LNCaP clone FGC (cell line): ENCODE data around the gene DPH6.
"Not testable (repeated sequence)": the region's sequence is repeated elsewhere in the genome, so short reads cannot be mapped to it uniquely, and the experiment has no call there.

Source experiments
- DNase-seq: peaks from one replicate; pipeline ENCODE4 v3.0.0-alpha.2; 2011; ENCODE audit warnings: low read depth
- H3K4me3 ChIP-seq: 2 replicates; pipeline ENCODE4 v1.5.1; 2011; ENCODE audit warnings: mild to moderate bottlenecking, low read depth, low read length, control low read depth
- TF ChIP-seq, protein P1 (sequence below): IDR thresholded peaks from 2 replicates; pipeline ENCODE4 v1.5.1; 2012; ENCODE audit warnings: mild to moderate bottlenecking; ENCODE audit not compliant: control insufficient read depth, insufficient read depth; ENCODE audit errors: extremely low read depth

DPH6 gene

GRCh38 chr15:35393398-35393797 lies 152.6 kb downstream of the DPH6 start:
- TF ChIP-seq, protein P1, sequence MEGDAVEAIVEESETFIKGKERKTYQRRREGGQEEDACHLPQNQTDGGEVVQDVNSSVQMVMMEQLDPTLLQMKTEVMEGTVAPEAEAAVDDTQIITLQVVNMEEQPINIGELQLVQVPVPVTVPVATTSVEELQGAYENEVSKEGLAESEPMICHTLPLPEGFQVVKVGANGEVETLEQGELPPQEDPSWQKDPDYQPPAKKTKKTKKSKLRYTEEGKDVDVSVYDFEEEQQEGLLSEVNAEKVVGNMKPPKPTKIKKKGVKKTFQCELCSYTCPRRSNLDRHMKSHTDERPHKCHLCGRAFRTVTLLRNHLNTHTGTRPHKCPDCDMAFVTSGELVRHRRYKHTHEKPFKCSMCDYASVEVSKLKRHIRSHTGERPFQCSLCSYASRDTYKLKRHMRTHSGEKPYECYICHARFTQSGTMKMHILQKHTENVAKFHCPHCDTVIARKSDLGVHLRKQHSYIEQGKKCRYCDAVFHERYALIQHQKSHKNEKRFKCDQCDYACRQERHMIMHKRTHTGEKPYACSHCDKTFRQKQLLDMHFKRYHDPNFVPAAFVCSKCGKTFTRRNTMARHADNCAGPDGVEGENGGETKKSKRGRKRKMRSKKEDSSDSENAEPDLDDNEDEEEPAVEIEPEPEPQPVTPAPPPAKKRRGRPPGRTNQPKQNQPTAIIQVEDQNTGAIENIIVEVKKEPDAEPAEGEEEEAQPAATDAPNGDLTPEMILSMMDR, result no peak
- no peak overlapping the region for H3K4me3 ChIP-seq
- DNase-seq, result no peak

DNA sequence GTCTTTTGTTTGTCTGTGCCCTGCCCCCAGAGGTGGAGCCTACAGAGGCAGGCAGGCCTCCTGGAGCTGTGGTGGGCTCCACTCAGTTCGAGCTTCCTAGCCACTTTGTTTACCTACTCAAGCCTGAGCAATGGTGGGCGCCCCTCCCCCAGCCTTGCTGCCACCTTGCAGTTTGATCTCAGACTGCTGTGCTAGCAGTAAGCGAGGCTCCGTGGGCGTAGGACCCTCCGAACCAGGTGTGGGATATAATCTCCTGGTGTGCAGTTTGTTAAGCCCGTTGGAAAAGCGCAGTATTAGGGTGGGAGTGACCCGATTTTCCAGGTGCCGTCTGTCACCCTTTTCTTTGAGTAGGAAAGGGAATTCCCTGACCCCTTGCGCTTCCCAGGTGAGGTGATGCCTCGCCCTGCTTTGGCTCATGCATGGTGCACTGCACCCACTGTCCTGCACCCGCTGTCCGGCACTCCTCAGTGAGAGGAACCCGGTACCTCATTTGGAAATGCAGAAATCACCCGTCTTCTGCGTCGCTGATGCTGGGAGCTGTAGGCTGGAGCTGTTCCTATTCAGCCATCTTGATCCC lies 154.5 kb downstream of the DPH6 start:
- not testable (repeated sequence) for H3K4me3 ChIP-seq

DNA sequence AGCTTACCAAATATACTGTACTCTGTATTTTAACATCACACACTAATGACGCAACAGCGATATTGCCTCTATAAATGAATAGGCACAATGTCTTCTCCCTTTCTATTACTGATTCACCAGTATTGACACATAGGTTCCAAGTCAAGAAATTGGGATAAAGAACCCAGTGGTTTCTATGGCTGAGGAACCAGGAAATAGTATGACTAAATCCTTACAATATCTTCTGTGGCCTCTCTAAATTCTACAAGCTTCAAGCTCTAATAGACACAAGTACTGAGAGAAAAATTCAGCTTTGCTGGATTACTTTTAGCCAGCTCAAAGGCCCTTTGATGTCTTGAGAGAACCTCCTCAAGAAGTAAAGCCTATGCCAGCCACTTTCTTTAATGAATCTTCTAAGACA lies 162.5 kb downstream of the DPH6 start:
- DNase-seq, result no peak
- no peak overlapping the region for H3K4me3 ChIP-seq
- TF ChIP-seq, protein P1, result no peak

More for the DNA sequence above, 154.5 kb downstream of the DPH6 start:
- not testable (repeated sequence) for DNase-seq

DNA sequence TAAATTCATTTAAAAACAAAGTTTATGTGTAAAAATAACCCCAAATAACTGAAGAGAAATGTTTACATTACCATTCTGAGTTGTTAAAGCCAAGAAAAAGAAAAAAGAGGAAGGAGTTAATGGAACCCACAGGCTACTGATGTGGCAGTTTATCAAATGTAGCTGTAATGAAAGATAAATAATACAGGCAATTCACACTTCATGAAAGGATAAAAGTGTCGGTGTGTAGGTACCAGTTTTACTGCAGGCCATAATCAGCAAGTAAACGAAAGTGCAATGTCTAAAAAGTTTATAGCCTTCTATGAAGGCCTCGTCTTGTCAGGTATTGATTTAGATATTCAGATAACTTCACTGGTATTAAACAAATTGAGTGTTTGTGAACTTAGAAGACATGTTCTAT lies 164.6 kb downstream of the DPH6 start:
- TF ChIP-seq, protein P1, result no peak
- H3K4me3 ChIP-seq, result no peak overlapping the region
- DNase-seq, result no peak

- no peak for DNase-seq
- no peak overlapping the region for H3K4me3 ChIP-seq
- TF ChIP-seq, protein P1, result no peak
Measured at GRCh38 chr15:35379972-35380371, 166.0 kb downstream of the DPH6 start.

GRCh38 chr15:35378454-35378853 lies 167.5 kb downstream of the DPH6 start:
- not testable (repeated sequence) for DNase-seq, H3K4me3 ChIP-seq

DNA sequence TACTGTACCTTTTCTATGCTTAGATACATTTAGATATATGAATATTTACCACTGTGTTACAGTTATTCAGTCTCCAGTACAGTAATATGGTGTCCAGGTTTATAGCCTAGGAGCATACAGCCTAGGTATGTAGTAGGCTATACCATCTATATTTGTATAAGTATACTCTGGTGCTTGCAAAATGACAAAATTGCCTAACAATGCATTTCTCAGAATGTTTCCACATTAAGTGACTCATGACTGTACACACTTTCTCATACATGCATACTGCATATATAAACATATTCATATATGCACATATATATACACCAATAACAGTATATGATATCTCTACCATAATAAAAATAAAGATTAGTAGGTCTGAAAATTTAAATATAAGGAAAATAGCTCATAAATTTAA lies 169.3 kb downstream of the DPH6 start:
- H3K4me3 ChIP-seq, result no peak overlapping the region
- no peak for DNase-seq
- TF ChIP-seq, protein P1, result no peak

DNA sequence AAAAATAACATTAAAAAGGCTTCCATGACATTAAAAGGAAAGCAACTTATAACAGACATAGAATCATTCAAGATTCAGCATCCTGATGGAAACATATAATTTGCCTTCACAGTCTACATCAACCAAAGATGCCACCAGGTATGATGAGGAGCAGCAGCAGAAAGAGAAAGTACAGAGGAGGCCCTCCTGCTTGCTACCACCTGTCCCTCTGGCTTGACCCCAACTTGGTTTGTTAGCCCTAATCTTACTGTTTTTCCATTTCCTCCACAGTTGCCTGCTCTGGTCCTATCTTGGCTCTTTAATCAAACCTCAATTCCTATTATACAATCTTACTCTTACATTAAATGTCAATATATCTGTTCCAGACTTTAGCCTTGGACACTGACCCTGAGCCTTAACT lies 171.3 kb downstream of the DPH6 start:
- no peak for DNase-seq
- TF ChIP-seq, protein P1, result no peak
- no peak overlapping the region for H3K4me3 ChIP-seq
